Vagina (tissue), 2 donors: ENCODE data around the gene DYNC1I1.

ENCODE experiments used
- POLR2A ChIP-seq, 2 donors: fragments of 450-650 bp; IDR thresholded peaks; one replicate each; pipeline ENCODE4 v1.6.1; 2017; ENCODE audit warnings: antibody characterized with exemption in 2 of 2, mild to moderate bottlenecking in 2 of 2, moderate library complexity in 2 of 2
- POLR2AphosphoS5 ChIP-seq, 2 donors: sonication (generic); formaldehyde crosslinking; IDR thresholded peaks; one replicate each; pipeline ENCODE4 v1.9.0; 2017; ENCODE audit warnings: antibody characterized with exemption in 2 of 2, mild to moderate bottlenecking in 2 of 2, low read depth in 1 of 2; ENCODE audit not compliant: insufficient read depth in 1 of 2
- TF ChIP-seq, protein P1 (sequence below), 3 experiments: fragments of 450-650 bp in 2 of 3; fragments of 200-600 bp in 1 of 3; sonication (generic) in 1 of 3; IDR thresholded peaks; one replicate each; pipeline ENCODE4 v1.5.1; 2017 to 2019; ENCODE audit warnings: antibody characterized with exemption in 3 of 3, mild to moderate bottlenecking in 2 of 3, moderate library complexity in 2 of 3

GRCh38 chr7:95794917-95795515 lies 22.7 kb downstream of the DYNC1I1 start:
- TF ChIP-seq POLR2A (IDR thresholded peaks at IDR 0.05) (no peak), POLR2AphosphoS5 (IDR thresholded peaks at IDR 0.05; ENCODE audit: insufficient read depth in 1 of 2, low read depth in 1 of 2) (no peak)
- TF ChIP-seq, protein P1, sequence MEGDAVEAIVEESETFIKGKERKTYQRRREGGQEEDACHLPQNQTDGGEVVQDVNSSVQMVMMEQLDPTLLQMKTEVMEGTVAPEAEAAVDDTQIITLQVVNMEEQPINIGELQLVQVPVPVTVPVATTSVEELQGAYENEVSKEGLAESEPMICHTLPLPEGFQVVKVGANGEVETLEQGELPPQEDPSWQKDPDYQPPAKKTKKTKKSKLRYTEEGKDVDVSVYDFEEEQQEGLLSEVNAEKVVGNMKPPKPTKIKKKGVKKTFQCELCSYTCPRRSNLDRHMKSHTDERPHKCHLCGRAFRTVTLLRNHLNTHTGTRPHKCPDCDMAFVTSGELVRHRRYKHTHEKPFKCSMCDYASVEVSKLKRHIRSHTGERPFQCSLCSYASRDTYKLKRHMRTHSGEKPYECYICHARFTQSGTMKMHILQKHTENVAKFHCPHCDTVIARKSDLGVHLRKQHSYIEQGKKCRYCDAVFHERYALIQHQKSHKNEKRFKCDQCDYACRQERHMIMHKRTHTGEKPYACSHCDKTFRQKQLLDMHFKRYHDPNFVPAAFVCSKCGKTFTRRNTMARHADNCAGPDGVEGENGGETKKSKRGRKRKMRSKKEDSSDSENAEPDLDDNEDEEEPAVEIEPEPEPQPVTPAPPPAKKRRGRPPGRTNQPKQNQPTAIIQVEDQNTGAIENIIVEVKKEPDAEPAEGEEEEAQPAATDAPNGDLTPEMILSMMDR (IDR thresholded peaks at IDR 0.05), result no peak
